Lower leg skin (tissue), 3 donors: ENCODE measurements around the gene E2F2.

Experiments used
- CTCF ChIP-seq, 3 donors: fragments of 450-650 bp; IDR thresholded peaks; one replicate each; pipeline ENCODE4 v1.5.1; 2016; ENCODE audit warnings: antibody characterized with exemption in 3 of 3, mild to moderate bottlenecking in 3 of 3, moderate library complexity in 2 of 3
- POLR2A ChIP-seq, 2 donors: fragments of 450-650 bp; IDR thresholded peaks; one replicate each; pipeline ENCODE4 v1.6.1; 2016 to 2017; ENCODE audit warnings: antibody characterized with exemption in 2 of 2, mild to moderate bottlenecking in 1 of 2, moderate library complexity in 1 of 2

GRCh38 chr1:23479666-23479941, 51.4 kb downstream of the E2F2 start:
- TF ChIP-seq CTCF (IDR thresholded peaks at IDR 0.05) (no peak), POLR2A (IDR thresholded peaks at IDR 0.05) (no peak)
